Measurements from ENCODE around the gene ANKRD12.

Gene ANKRD12

DNA sequence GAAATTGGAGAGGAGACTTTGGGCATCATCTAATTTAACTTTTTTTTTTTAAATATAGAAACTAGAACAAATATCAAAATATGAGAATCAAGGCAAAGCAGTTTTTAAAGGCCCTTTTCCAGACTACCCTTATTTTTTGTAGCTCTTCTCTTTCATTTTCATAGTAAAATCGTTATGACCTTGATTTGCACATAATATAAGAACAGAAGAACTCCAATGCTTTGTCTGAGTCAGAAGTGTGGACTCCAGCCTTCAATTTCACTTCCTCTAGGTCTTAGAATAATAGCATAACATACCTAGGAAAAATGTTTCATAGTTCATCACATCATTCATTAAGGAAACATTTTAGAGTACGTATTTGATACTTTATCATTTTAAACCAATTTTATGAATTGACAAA lies 74.4 kb downstream of the ANKRD12 start:
- Histone ChIP-seq H3K9me2 (replicated peaks; ENCODE audit: insufficient read depth, low read length) (no peaks in the 10 kb centered on the region), H2AFZ (ENCODE audit: low read depth, low read length, severe bottlenecking) (no peak overlapping the region), H3F3A (ENCODE audit: insufficient read depth) (0 out of 2 replicates have a peak, but pooled peaks cover 3% of the 10 kb centered on the region), H3K27me3 (ENCODE audit: low read length) (no peaks in the 10 kb centered on the region), H3K4me2 (ENCODE audit: low read depth, low read length, poor library complexity, severe bottlenecking) (no peak overlapping the region), H3K36me3 (ENCODE audit: low read length) (peaks cover 41% of the 10 kb centered on the region; the same call in 1 of the 2 replicates), H3K4me3 (ENCODE audit: insufficient read depth, low read length, poor library complexity, severe bottlenecking) (no peak overlapping the region), H3K79me2 (ENCODE audit: insufficient read depth, low read length) (no peaks in the 10 kb centered on the region), H3K9me3 (ENCODE audit: insufficient read depth, low read length) (no peaks in the 10 kb centered on the region), H3K27ac (ENCODE audit: low read depth, low read length) (no peak overlapping the region), H3K9ac (ENCODE audit: low read length) (no peak overlapping the region), H4K20me1 (ENCODE audit: low read depth, low read length) (no peaks in the 10 kb centered on the region)
- TF ChIP-seq, protein P1, sequence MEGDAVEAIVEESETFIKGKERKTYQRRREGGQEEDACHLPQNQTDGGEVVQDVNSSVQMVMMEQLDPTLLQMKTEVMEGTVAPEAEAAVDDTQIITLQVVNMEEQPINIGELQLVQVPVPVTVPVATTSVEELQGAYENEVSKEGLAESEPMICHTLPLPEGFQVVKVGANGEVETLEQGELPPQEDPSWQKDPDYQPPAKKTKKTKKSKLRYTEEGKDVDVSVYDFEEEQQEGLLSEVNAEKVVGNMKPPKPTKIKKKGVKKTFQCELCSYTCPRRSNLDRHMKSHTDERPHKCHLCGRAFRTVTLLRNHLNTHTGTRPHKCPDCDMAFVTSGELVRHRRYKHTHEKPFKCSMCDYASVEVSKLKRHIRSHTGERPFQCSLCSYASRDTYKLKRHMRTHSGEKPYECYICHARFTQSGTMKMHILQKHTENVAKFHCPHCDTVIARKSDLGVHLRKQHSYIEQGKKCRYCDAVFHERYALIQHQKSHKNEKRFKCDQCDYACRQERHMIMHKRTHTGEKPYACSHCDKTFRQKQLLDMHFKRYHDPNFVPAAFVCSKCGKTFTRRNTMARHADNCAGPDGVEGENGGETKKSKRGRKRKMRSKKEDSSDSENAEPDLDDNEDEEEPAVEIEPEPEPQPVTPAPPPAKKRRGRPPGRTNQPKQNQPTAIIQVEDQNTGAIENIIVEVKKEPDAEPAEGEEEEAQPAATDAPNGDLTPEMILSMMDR (IDR thresholded peaks at IDR 0.05; ENCODE audit: insufficient read depth, low read length, poor library complexity, severe bottlenecking) = no peak
- no peak for TF ChIP-seq EZH2phosphoT487 (conservative IDR thresholded peaks at IDR 0.05; ENCODE audit: low read length)

DNA sequence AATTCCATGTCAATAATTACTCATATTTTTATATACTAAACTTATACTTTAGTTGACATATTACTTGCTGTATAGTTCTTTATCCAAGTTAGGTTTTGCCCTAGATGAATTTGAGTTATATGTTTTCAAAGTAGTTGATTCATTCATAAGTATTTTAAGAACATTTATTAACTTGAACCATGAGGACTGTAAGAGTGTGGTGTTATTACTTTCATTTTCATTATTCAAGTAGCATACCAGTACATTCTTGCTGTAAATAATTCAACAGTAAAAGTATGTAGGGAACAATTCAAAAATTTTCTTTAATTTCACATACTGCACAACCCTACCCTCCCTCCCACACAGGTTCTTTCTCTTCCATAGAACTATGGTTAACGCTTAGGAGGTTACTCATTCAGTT lies 75.4 kb downstream of the ANKRD12 start:
- Histone ChIP-seq H3K4me2 (ENCODE audit: low read depth, low read length, poor library complexity, severe bottlenecking) (no peak overlapping the region), H3K79me2 (ENCODE audit: insufficient read depth, low read length) (no peaks in the 10 kb centered on the region), H3F3A (ENCODE audit: insufficient read depth) (0 out of 2 replicates have a peak, but pooled peaks cover 3% of the 10 kb centered on the region)

DNA sequence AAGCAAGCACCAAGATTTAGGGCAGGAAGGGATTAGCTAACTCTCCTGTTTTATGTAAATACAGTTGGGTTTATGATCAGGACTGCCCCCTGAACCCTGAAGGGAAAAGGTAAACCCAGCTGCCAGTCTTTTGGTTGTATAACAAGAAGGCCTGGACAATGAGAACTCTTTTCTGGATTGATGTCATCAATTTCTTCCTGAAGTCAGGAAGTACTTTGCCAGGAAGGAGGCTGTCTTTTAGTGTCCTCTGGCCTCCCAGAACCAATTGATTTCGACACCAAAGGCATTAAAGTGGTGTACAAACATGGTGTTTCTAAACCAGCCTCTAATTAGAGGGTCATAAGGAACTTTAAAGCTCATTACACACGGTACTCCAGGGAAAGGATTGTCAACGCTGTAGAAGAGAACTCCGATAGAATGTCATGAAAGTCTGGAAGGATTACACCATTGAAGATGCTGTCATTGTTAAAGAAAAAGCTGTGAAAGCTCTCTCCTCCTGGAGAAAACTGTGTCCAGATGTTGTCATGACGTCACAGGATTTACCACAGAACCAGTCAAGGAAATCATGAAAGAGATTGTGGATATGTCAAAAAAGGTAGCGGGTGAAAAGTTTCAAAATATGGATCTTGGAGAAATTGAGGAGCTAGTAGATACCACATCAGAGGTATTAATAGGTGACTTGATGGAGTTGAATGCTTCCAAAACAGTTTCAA lies 78.8 kb downstream of the ANKRD12 start:
- Histone ChIP-seq H3F3A (ENCODE audit: insufficient read depth) (0 out of 2 replicates have a peak, but pooled peaks cover 3% of the 10 kb centered on the region), H3K27ac (ENCODE audit: low read depth, low read length) (no peak overlapping the region), H3K9me2 (replicated peaks; ENCODE audit: insufficient read depth, low read length) (no peaks in the 10 kb centered on the region), H4K20me1 (ENCODE audit: low read depth, low read length) (no peaks in the 10 kb centered on the region), H2AFZ (ENCODE audit: low read depth, low read length, severe bottlenecking) (no peak overlapping the region), H3K9me3 (ENCODE audit: insufficient read depth, low read length) (no peaks in the 10 kb centered on the region), H3K4me2 (ENCODE audit: low read depth, low read length, poor library complexity, severe bottlenecking) (no peak overlapping the region), H3K27me3 (ENCODE audit: low read length) (no peaks in the 10 kb centered on the region), H3K9ac (ENCODE audit: low read length) (no peak overlapping the region), H3K36me3 (ENCODE audit: low read length) (peaks cover 39% of the 10 kb centered on the region; the same call in 1 of the 2 replicates), H3K79me2 (ENCODE audit: insufficient read depth, low read length) (no peaks in the 10 kb centered on the region), H3K4me3 (ENCODE audit: insufficient read depth, low read length, poor library complexity, severe bottlenecking) (no peak overlapping the region)
- TF ChIP-seq, protein P1 (IDR thresholded peaks at IDR 0.05; ENCODE audit: insufficient read depth, low read length, poor library complexity, severe bottlenecking) = no peak
- no peak for TF ChIP-seq EZH2phosphoT487 (conservative IDR thresholded peaks at IDR 0.05; ENCODE audit: low read length)

More for the DNA sequence above, 75.4 kb downstream of the ANKRD12 start:
- no peak overlapping the region for H2AFZ ChIP-seq (ENCODE audit: low read depth, low read length, severe bottlenecking)
- peaks cover 42% of the 10 kb centered on the region; the same call in 1 of the 2 replicates for H3K36me3 ChIP-seq (ENCODE audit: low read length)
- no peak overlapping the region for H3K9ac ChIP-seq (ENCODE audit: low read length)
- H4K20me1 ChIP-seq (ENCODE audit: low read depth, low read length) = no peaks in the 10 kb centered on the region
- TF ChIP-seq, protein P1 (IDR thresholded peaks at IDR 0.05; ENCODE audit: insufficient read depth, low read length, poor library complexity, severe bottlenecking) = no peak
- no peak for TF ChIP-seq EZH2phosphoT487 (conservative IDR thresholded peaks at IDR 0.05; ENCODE audit: low read length)
- H3K27me3 ChIP-seq (ENCODE audit: low read length) = no peaks in the 10 kb centered on the region
- H3K9me2 ChIP-seq (replicated peaks; ENCODE audit: insufficient read depth, low read length) = no peaks in the 10 kb centered on the region
- H3K27ac ChIP-seq (ENCODE audit: low read depth, low read length) = no peak overlapping the region
- no peak overlapping the region for H3K4me3 ChIP-seq (ENCODE audit: insufficient read depth, low read length, poor library complexity, severe bottlenecking)
- no peaks in the 10 kb centered on the region for H3K9me3 ChIP-seq (ENCODE audit: insufficient read depth, low read length)
